Lower leg skin (tissue), 4 donors: ENCODE data around the gene CSF3. TPM values are rescaled to one million over a fixed set of nuclear protein-coding genes. Genes with fewer than 3 reads are reported as not detected.

Source experiments
- DNase-seq, 2 donors: peaks; one replicate each; pipeline ENCODE4 v3.0.0-alpha.2; 2019; ENCODE audit warnings: low spot score in 2 of 2
- H3K4me3 ChIP-seq: fragments of 200-600 bp; sonication (generic); 2 replicates; pipeline ENCODE4 v1.5.1; 2017; ENCODE audit warnings: mild to moderate bottlenecking, low read depth; ENCODE audit not compliant: poor library complexity, severe bottlenecking
- POLR2A ChIP-seq, 2 donors: fragments of 450-650 bp; IDR thresholded peaks; one replicate each; pipeline ENCODE4 v1.6.1; 2016 to 2017; ENCODE audit warnings: antibody characterized with exemption in 2 of 2, mild to moderate bottlenecking in 1 of 2, moderate library complexity in 1 of 2
- WGBS, 2 donors: methylation state at CpG; one replicate each; pipeline ENCODE4 v1.1.5; 2018; 5-methylcytosine and 5-hydroxymethylcytosine counted together
- intact Hi-C: fragments of 100-400 bp; cut with DNase I; formaldehyde crosslinking; loops from one replicate; pipeline ENCODE4 v1.15.0; 2023; ENCODE audit warnings: low total_unique reads
- total RNA-seq, 4 donors: library from RNA; depleted of rRNA; stranded (reverse); fragments of >200 nt; gene quantifications; one replicate each; pipeline ENCODE4 v1.1.0, GENCODE V29; 2016
- TF ChIP-seq, protein P1 (sequence below), 3 donors: fragments of 450-650 bp; IDR thresholded peaks; one replicate each; pipeline ENCODE4 v1.5.1; 2016; ENCODE audit warnings: antibody characterized with exemption in 3 of 3, mild to moderate bottlenecking in 3 of 3, moderate library complexity in 2 of 3

The CSF3 gene
- total RNA-seq, 4 donors from 2014 or later = 0.21 to 0.45 TPM; not detected in 2

DNA sequence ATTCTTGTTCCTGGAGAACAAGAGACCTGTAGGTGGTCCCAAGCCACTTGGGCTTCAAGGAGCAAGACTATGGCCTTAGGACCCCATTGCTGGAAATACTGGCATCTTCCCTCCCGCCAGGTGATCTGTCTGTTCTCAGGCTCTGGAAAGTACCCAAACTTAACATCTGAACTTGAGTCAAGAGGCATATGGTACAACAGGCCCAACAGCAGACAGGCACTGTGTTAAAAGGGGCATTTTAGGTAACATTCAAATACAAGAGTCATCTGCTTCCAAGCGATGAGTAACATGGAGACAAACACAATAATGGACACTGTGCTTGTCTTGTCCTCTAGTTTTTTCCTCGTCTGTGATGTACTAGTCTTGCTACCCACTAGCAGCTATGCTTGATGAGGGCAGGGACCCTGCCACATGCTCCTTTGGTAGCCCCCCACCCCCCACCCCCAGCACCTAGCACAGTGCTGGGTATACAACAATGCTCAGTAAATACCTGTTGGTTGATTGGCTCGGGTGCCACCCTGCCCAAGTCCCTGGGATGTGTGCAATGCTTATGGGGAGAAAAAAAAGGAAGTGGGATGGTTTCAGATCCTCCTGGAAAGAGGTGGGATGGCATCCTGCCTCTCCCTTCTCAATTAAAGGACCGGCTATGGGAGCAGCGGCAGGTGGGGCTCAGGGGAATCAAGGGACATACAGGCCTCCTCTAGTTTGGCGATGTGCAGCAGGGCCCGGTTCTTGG, 19.4 kb downstream of the CSF3 start:
- no peak for TF ChIP-seq POLR2A (IDR thresholded peaks at IDR 0.05)
- TF ChIP-seq, protein P1, sequence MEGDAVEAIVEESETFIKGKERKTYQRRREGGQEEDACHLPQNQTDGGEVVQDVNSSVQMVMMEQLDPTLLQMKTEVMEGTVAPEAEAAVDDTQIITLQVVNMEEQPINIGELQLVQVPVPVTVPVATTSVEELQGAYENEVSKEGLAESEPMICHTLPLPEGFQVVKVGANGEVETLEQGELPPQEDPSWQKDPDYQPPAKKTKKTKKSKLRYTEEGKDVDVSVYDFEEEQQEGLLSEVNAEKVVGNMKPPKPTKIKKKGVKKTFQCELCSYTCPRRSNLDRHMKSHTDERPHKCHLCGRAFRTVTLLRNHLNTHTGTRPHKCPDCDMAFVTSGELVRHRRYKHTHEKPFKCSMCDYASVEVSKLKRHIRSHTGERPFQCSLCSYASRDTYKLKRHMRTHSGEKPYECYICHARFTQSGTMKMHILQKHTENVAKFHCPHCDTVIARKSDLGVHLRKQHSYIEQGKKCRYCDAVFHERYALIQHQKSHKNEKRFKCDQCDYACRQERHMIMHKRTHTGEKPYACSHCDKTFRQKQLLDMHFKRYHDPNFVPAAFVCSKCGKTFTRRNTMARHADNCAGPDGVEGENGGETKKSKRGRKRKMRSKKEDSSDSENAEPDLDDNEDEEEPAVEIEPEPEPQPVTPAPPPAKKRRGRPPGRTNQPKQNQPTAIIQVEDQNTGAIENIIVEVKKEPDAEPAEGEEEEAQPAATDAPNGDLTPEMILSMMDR (IDR thresholded peaks at IDR 0.05) = no peak
- no peak for DNase-seq
- WGBS, 2 donors = 76 to 82% methylated on average over 8 of the region's 8 CpGs
- H3K4me3 ChIP-seq = no peak overlapping the region
- intact Hi-C loops = no loop called here

DNA sequence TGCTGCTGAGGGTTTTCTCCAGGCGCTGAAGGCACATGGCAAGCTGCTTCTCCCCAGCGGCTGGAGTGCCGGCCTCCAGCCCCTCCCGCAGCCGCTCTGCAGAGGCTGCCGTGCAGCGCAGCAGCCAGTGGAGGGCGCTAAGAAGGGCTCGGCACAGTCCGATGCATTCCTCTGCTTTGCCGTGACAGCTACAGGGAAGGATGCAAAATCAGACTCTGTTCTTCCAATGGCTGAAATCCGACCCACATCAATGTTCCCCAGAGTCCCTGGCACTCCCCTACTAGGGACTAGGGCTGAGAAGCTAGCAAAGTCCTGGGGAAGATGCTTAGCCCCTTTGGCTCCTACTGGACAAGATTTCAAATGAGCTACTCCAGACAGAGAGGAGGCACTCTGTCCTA, 19.9 kb downstream of the CSF3 start:
- no peak for TF ChIP-seq POLR2A (IDR thresholded peaks at IDR 0.05)
- TF ChIP-seq, protein P1 (IDR thresholded peaks at IDR 0.05) = no peak
- DNase-seq = no peak
- intact Hi-C loops = no loop called here

DNA sequence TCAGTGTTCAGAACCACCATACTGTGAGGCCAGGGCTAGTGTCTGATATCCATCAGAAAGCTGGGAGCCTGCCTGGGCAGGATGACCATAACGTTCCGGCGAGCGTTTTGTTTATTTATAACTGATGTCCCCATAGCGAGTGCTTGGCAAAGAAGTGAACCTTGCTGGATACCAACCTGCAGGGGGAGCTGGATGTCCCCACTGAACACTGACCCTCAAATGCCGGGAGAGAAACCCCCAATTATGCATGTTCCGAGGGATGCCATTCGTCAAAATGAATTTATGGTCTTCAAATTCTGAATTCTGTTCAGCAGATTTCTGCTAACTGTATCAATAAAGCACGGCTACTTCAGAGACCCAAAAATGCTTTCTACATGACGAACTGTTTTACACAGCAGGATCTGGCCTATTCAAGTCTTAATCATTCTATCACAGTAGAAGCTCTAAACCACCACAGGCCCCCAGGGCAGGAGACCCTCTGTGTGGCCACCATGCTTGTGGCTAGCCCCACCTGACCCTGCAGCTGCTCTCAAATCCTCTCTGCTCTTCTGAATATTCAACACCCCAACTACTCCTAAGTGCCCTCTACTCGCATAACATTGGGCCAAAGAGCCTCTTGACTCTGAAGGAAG, 23.8 kb downstream of the CSF3 start:
- DNase-seq = peak in 1 of 2 donors; percentile 72
- no peak for TF ChIP-seq POLR2A (IDR thresholded peaks at IDR 0.05)
- TF ChIP-seq, protein P1 (IDR thresholded peaks at IDR 0.05) = no peak
- intact Hi-C loops = no loop called here
- 31 to 35% methylated on average over 11 of the region's 11 CpGs for WGBS, 2 donors
- no peak overlapping the region for H3K4me3 ChIP-seq

More for the DNA sequence above, 19.9 kb downstream of the CSF3 start:
- WGBS, 2 donors = 42 to 55% methylated on average over 12 of the region's 12 CpGs
- no peak overlapping the region for H3K4me3 ChIP-seq

- intact Hi-C loops = no loop called here
- DNase-seq = no peak
- H3K4me3 ChIP-seq = no peak overlapping the region
- 91 to 92% methylated on average over 2 of the region's 2 CpGs for WGBS, 2 donors
- TF ChIP-seq, protein P1 (IDR thresholded peaks at IDR 0.05) = no peak
- no peak for TF ChIP-seq POLR2A (IDR thresholded peaks at IDR 0.05)
These were observed 26.0 kb downstream of the CSF3 start for GRCh38 chr17:40041196-40041595.

DNA sequence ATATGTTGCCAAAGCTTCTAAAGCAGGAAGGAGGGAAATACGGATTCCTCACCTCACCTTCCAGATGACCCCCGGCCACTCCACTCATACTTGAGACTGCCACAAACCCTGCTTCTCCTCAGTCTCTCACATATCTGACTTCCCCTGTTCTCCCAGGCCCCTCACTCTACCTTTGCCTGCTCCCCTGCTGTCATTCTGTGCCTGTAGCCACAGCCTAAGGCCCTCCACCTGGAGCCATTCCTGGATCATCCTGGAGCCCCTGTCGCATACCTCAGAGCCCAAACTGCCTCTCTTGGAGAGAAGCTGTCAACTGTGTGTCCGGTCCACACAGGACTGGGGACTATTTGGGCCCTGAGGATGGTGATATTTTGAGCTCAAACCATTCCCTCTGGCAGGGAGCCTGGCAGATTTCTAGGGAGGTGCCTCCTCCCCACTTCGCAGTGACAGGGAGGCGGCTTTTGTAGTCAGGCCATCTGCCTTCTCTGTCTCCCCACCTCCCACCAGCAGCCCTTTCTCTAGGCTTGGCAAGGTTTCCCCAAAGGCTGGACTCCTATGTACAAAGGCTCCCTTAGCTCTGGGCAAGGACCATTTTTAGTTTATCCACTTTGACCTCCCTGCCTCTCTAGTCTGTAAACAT, 41.3 kb downstream of the CSF3 start:
- WGBS, 2 donors = 68 to 71% methylated on average over 6 of the region's 6 CpGs
- DNase-seq = no peak

More for the DNA sequence above, 41.3 kb downstream of the CSF3 start:
- H3K4me3 ChIP-seq = no peak overlapping the region
- TF ChIP-seq, protein P1 (IDR thresholded peaks at IDR 0.05) = no peak
- no peak for TF ChIP-seq POLR2A (IDR thresholded peaks at IDR 0.05)
- intact Hi-C loops = no loop called here
